OCI-LY3 (cell line): ENCODE results near the gene RAP1GAP2.

Experiments
- EZH2phosphoT487 ChIP-seq: fragments of 200-600 bp; shearing (Covaris generic); IDR thresholded peaks from 2 replicates; pipeline ENCODE4 v1.6.1; 2018; ENCODE audit warnings: antibody characterized with exemption, mixed run types, low read depth
- TF ChIP-seq, protein P1 (sequence below): fragments of 200-600, 300-600 bp; sonication (generic); IDR thresholded peaks from 2 replicates; pipeline ENCODE4 v1.5.1; 2014; ENCODE audit warnings: antibody characterized with exemption, low read length, low read depth

DNA sequence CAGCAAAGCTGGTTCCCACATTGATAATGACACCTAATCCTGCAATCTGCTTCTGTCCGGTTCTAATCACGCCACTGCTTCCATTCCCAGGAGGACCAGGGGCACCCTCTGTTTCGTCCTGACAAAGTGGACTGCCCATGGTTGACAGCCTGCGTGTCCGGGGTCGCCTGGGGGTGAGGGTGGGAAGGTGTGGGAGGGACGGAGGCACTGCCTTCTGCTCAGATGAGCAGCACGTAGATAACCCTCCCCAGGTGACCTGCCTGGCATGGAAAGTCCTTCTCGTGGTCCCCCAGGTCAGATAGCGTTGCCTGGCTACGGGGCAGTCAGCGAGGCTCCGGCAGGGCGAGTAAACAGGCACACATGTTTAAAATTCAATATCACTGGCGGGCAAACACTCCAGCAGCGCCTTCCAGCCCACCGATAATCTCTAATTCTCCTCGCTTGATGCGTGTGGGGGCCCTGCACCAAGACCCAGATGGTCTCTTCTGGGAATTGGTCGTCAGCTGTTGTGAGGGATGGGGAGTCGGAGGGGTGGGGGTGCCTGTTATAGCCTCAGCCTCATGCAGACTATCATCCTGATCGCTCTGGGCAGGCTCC is 132.2 kb downstream of the RAP1GAP2 start:
- TF ChIP-seq, protein P1, sequence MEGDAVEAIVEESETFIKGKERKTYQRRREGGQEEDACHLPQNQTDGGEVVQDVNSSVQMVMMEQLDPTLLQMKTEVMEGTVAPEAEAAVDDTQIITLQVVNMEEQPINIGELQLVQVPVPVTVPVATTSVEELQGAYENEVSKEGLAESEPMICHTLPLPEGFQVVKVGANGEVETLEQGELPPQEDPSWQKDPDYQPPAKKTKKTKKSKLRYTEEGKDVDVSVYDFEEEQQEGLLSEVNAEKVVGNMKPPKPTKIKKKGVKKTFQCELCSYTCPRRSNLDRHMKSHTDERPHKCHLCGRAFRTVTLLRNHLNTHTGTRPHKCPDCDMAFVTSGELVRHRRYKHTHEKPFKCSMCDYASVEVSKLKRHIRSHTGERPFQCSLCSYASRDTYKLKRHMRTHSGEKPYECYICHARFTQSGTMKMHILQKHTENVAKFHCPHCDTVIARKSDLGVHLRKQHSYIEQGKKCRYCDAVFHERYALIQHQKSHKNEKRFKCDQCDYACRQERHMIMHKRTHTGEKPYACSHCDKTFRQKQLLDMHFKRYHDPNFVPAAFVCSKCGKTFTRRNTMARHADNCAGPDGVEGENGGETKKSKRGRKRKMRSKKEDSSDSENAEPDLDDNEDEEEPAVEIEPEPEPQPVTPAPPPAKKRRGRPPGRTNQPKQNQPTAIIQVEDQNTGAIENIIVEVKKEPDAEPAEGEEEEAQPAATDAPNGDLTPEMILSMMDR, result no peak
- TF ChIP-seq EZH2phosphoT487, result no peak
